ENCODE data around the gene TGFB1.

GRCh38 chr19:41324921-41325639 lies 28.6 kb downstream of the TGFB1 start:
- TF ChIP-seq EZH2 (IDR thresholded peaks at IDR 0.05; ENCODE audit: borderline replicate concordance, low read length) (no peak), CTCF (conservative IDR thresholded peaks at IDR 0.05 in 1 of 2, IDR thresholded peaks at IDR 0.05 in 1 of 2; ENCODE audit: extremely low read depth in 1 of 2, insufficient read depth in 1 of 2, low read depth in 1 of 2, low read length in 2 of 2) (no peak)
